ENCODE results near the gene PPCS.

PPCS gene

GRCh38 chr1:42420911-42421585, 35.3 kb upstream of the PPCS start:
- H3K4me3 ChIP-seq (ENCODE audit: low read length) = no peak overlapping the region
- TF ChIP-seq CTCF (IDR thresholded peaks at IDR 0.05; ENCODE audit: insufficient read depth, low read depth, low read length, missing control alignments) = no peak
- peak; percentile 46 for DNase-seq (ENCODE audit: low read depth)

GRCh38 chr1:42422737-42423136, 33.6 kb upstream of the PPCS start:
- TF ChIP-seq CTCF (IDR thresholded peaks at IDR 0.05; ENCODE audit: insufficient read depth, low read depth, low read length, missing control alignments) = no peak
- H3K4me3 ChIP-seq (ENCODE audit: low read length) = no peak overlapping the region
- no peak for DNase-seq (ENCODE audit: low read depth)

- no peak for DNase-seq (ENCODE audit: low read depth)
- no peak overlapping the region for H3K4me3 ChIP-seq (ENCODE audit: low read length)
- TF ChIP-seq CTCF (IDR thresholded peaks at IDR 0.05; ENCODE audit: insufficient read depth, low read depth, low read length, missing control alignments) = no peak
These were observed 32.7 kb upstream of the PPCS start for GRCh38 chr1:42423681-42424080.

- H3K4me3 ChIP-seq (ENCODE audit: low read length) = no peak overlapping the region
- TF ChIP-seq CTCF (IDR thresholded peaks at IDR 0.05; ENCODE audit: insufficient read depth, low read depth, low read length, missing control alignments) = no peak
- no peak for DNase-seq (ENCODE audit: low read depth)
These were observed 32.1 kb upstream of the PPCS start for GRCh38 chr1:42424201-42424600.

- no peak for DNase-seq (ENCODE audit: low read depth)
- TF ChIP-seq CTCF (IDR thresholded peaks at IDR 0.05; ENCODE audit: insufficient read depth, low read depth, low read length, missing control alignments) = no peak
- no peak overlapping the region for H3K4me3 ChIP-seq (ENCODE audit: low read length)
These were observed 29.1 kb upstream of the PPCS start for GRCh38 chr1:42427240-42427639.

GRCh38 chr1:42429603-42430002, 26.7 kb upstream of the PPCS start:
- H3K4me3 ChIP-seq (ENCODE audit: low read length) = no peak overlapping the region
- TF ChIP-seq CTCF (IDR thresholded peaks at IDR 0.05; ENCODE audit: insufficient read depth, low read depth, low read length, missing control alignments) = no peak
- no peak for DNase-seq (ENCODE audit: low read depth)

Data from epithelial cell of esophagus (primary cell).